ENCODE measurements around the gene CCND2.
A peak's percentile ranks its signal among the peaks of the same experiment; 100 is the strongest.

Gene CCND2

DNA sequence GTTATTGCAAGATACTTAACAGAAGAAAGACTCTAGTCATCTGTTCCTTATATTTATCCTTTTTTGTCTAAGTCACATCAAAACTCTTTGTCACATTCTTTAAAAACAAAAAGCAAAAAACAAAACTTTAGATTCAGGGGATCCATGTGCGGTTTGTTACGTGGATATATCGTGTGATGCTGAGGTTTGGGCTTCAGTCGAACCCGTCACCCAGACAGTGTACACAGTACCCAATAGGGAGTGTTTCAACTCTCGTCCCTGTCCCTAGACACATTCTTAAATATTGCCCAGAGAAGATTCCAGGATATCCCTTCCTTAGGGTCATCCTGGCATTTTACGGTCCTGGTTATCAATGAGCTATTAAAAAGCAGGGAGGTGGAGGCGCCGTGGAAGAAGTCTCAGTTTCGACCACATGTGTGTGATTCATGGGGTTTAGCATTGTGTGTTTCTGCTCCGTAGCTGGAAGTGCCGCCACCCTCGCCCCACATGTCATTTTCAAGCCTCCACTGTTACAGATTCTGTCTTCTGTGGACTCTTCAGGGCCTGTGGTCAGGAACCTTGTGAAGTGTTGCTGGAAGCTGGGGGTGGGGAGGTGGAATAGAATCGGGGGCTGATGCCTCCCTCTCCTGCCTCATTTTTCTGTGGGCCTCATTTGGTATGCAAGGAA, 19.9 kb downstream of the CCND2 start:
- peak; percentile 74 for DNase-seq

DNA sequence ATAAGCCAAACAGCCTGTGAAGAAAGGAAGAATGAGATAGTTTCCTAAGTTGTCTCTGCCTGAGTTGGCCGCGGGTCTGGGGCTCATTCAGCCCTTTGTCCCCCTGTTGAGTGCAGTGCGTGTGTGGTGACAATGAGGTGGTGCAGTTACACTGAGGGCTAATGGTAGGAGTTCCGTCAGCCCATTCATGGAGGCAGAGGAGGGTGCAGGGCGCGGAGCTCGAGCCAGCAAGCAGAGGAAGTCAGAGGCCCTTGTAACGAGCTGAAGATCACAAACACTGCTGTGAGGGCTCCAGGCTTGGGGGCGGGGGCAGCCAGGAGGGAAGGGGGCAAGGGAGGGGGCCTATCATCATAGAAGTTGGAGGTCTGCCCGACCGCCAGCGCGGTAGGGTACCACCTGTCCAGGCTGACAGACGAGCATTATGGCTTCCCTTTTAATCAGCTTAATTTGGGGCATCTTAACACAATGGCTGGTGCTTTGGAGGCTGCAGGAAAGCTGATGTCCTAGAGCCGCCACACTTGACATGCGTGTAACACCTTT, 20.5 kb downstream of the CCND2 start:
- peak; percentile 48 for DNase-seq

DNA sequence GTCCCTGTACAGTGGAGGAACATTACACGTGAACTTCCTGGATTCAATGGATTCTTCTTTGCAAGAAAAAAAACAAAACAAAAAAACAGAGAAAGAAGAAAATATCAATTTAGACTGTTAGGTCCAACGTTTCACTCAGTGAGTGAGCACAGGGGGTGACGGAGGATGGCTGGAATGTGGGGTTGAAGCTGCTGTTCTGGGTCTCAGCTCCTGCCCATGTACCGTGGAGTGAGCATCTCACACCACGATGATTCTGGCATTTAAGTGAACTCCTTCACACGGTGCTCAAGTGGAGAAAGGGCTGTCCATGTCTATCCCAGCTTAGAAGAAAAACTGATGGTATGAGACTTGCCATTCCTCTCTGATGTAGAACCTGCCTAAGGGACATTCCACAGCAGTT, 23.2 kb downstream of the CCND2 start:
- peak; percentile 32 for DNase-seq

- DNase-seq = peak; percentile 56
Observed at GRCh38 chr12:4297617-4298016, 24.1 kb downstream of the CCND2 start.

- DNase-seq = peak; percentile 22
Observed at GRCh38 chr12:4300883-4301282, 27.3 kb downstream of the CCND2 start.

DNA sequence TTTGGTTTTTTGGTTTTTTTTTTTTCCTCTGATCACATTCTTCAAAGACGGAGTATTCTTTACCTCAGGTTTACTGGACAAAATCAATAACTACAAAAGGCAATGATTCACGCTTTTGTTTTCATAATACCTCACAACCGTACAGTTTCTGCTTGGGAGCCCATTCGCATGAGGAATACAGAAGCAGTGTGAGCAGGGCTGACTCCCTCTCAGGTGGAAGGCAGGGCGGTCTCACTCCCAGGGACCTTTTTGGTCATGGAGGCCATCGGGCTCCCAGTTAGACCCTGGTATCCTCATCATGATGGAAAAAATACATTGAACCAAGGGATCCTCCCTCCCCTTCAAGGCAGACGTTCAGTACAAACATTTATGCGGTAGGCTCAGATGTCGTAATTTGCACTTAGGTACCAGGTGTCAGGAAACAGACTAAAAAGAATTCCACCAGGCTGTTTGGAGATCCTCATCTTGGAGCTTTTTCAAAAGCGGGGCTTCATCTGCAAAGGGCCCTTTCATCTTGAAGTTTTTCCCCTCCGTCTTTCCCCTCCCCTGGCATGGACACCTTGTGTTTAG, 28.5 kb downstream of the CCND2 start:
- no peak for DNase-seq

- no peak for DNase-seq
Observed at GRCh38 chr12:4302881-4303280, 29.3 kb downstream of the CCND2 start.

GRCh38 chr12:4303750-4304149, 30.2 kb downstream of the CCND2 start:
- DNase-seq = no peak

GRCh38 chr12:4307593-4308333, 34.2 kb downstream of the CCND2 start:
- DNase-seq = no peak

GRCh38 chr12:4308334-4308950, 34.9 kb downstream of the CCND2 start:
- no peak for DNase-seq

- DNase-seq = no peak
Observed at GRCh38 chr12:4311776-4312175, 38.2 kb downstream of the CCND2 start.

DNA sequence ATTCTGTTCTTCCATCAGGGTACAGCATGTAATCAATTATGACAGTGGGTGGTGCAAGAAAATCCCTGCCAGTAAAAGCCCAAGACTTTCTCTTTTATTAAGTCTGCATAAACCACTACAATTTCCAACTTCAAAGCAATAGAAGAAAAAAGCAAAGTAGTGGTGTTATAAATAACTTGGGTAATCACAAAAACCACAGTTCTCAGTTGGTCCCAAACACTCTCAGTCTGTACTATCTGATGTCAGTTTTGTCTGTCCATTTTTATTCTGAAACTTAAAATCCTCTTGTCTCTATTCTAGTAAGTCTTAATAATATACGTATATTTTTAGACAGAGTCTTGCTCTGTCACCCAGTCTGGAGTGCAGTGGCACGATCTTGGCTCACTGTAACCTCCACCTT, 38.7 kb downstream of the CCND2 start:
- no peak for DNase-seq

- DNase-seq = no peak
Observed at GRCh38 chr12:4320497-4320852, 46.9 kb downstream of the CCND2 start.

DNA sequence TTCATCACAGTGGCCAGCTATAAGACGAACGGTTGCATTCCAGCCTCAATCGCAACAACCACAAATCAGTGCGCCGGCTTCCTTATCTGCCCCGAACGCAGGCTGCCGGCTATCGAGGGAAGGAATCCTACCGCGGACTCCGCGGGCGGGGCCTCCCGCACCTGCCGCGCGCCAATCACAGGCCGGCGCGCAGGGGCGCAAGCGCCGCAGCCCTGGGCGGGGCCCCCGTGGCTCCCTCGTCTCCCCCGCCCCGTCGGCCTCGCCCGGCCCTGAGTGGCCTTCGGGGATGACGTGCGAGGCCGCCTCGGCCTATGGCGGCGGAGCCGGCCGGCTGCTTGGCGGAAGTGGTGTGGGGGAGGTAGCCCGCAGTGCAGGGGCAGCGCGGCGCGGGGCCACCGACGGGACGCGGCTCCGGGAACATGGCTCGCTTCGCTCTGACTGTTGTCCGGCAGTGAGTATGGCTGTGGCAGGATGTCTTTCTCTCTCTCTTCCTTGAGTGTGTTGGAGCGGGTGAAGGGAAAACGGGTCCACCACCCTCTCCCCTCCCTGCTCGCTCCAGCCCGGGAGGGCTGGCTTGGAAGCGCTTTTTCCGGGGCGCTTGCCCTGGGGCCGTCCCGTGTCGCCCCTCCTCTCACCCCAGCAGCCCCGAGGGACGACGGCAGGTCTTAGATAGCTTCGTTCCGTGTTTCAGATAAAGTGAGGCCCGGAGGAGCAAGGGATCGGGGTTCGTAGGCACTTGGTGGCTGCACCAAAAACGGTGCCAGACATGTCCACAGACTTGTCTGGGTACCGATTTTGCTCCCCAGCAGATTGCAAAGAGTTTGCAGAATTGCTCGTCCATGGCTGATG, 47.5 kb downstream of the CCND2 start, which contains the start of gene TIGAR:
TSS of gene TIGAR (plus strand) at position 361 of the 849 bp plus-strand sequence. CDS start at position 420, 59 bp downstream.
- DNase-seq = peak; percentile 94

DNA sequence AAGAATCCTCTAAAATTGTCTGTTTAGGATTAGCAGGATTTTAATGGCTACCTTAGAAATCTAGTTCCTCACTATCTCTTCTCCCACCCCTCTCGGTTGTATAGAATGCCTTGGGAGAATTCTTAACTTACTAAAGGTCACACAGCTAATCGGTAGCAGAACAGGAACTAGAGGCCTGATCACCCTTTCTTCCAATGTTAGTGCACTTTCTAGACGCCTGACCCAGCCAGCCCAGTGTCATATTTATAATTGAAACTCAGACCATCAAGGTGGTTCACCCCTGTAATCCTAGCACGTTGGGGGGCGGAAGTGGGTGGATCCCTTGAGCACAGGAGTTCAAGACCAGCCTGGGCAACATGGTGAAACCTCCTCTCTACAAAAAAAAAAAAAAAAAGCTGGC, 49.2 kb downstream of the CCND2 start:
- DNase-seq = no peak

Measured in activated CD8-positive, alpha-beta memory T cell treated with anti-CD3 and anti-CD28 coated beads, Interleukin-2, amount 50 U/mL, for 48 hours (primary cell).